Sigmoid colon (tissue), 7 donors: ENCODE results near the gene SLC30A4. TPM values are rescaled to one million over a fixed set of nuclear protein-coding genes. Genes with fewer than 3 reads are reported as not detected.
A peak's percentile ranks its signal among the peaks of the same experiment; 100 is the strongest.

ENCODE experiments used
- DNase-seq: peaks from one replicate; pipeline ENCODE4 v3.0.0-alpha.2; 2019
- H3K27ac ChIP-seq, 4 donors: fragments of 200-600 bp; sonication (generic); one replicate each; pipeline ENCODE4 v1.5.1; 2016 to 2019; ENCODE audit warnings: mild to moderate bottlenecking in 1 of 4
- H3K27me3 ChIP-seq, 3 donors: fragments of 200-600 bp; sonication (generic); one replicate each; pipeline ENCODE4 v1.5.1; 2019; ENCODE audit warnings: mild to moderate bottlenecking in 1 of 3
- H3K36me3 ChIP-seq, 4 donors: fragments of 200-600 bp; sonication (generic); one replicate each; pipeline ENCODE4 v1.5.1; 2016 to 2019
- H3K4me1 ChIP-seq, 4 donors: fragments of 200-600 bp; sonication (generic); one replicate each; pipeline ENCODE4 v1.5.1; 2017 to 2019
- H3K4me3 ChIP-seq, 4 donors: fragments of 200-600 bp; sonication (generic); one replicate each; pipeline ENCODE4 v1.5.1; 2017 to 2019; ENCODE audit warnings: mild to moderate bottlenecking in 2 of 4, moderate library complexity in 1 of 4
- H3K9me3 ChIP-seq, 4 donors: fragments of 200-600 bp in 3 of 4; sonication (generic) in 3 of 4; one replicate each; pipeline versions ENCODE4 v1.5.1 to v1.6.1; 2013 to 2019
- EP300 ChIP-seq, 4 donors: sonication (generic); formaldehyde crosslinking; IDR thresholded peaks; one replicate each; pipeline ENCODE4 v1.6.1; 2017; ENCODE audit warnings: antibody characterized with exemption in 4 of 4
- POLR2A ChIP-seq, 2 donors: fragments of 450-650 bp; IDR thresholded peaks; one replicate each; pipeline ENCODE4 v1.6.1; 2016; ENCODE audit warnings: antibody characterized with exemption in 2 of 2, mild to moderate bottlenecking in 2 of 2, moderate library complexity in 2 of 2
- POLR2AphosphoS5 ChIP-seq, 4 donors: sonication (generic); formaldehyde crosslinking; IDR thresholded peaks; one replicate each; pipeline ENCODE4 v1.6.1; 2017; ENCODE audit warnings: antibody characterized with exemption in 4 of 4
- WGBS, 2 donors: extraction: QIAGEN DNeasy Blood & Tissue Kit; methylation state at CpG; one replicate each; pipeline ENCODE4 v1.1.7; 2013; 5-methylcytosine and 5-hydroxymethylcytosine counted together
- intact Hi-C: fragments of 100-400 bp; cut with DNase I; formaldehyde crosslinking; loops from one replicate; pipeline ENCODE4 v1.15.1; 2023
- polyA plus RNA-seq, 3 donors: library from polyadenylated mRNA; stranded (reverse); fragments of 200-250 nt; gene quantifications; one replicate each; pipeline ENCODE4 v1.2.3, GENCODE V29; 2013
- total RNA-seq, 4 donors: library from RNA; depleted of rRNA; stranded (reverse); fragments of >200 nt; gene quantifications; one replicate each; pipeline ENCODE4 v1.1.0, GENCODE V29; 2016
- TF ChIP-seq, protein P1 (sequence below), 4 experiments: fragments of 450-650 bp in 3 of 4; fragments of 200-600 bp in 1 of 4; IDR thresholded peaks; one replicate each; pipeline ENCODE4 v1.5.1; 2016 to 2019; ENCODE audit warnings: antibody characterized with exemption in 4 of 4, mild to moderate bottlenecking in 3 of 4, moderate library complexity in 2 of 4
- donor health status: healthy with polysubstance abuse.
- donor health status: Bipolar disorder and iron deficiency.
- donor health status: healthy.

SLC30A4 gene
- total and polyA plus RNA-seq, 7 donors: 3.3 to 11.6 (median 9.2) TPM

DNA sequence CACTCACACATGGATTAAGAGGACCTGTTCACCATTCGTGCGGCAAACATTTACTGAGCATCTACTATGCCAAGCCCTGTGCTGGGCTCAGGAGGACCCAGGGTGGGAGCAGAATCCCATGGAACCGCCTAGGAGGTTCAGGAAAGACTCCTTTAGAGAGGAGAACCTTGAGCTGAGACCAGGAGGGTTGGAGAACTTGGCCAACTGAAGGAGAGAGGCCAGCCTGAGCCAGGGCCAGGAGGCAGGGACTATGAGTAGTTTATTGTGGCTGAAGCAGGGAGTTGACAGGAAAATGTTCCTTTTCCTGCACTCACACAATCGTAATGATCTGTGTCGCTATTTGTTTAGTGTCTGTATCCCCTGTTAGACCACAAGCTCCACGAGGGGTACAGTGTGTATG lies 71.3 kb downstream of the SLC30A4 start:
- H3K4me1 ChIP-seq: peaks cover 0 to 1% (median under 1%) of the 10 kb centered on the region in 4 donors
- intact Hi-C loops: no loop called here
- H3K36me3 ChIP-seq: no peaks in the 10 kb centered on the region
- no peaks in the 10 kb centered on the region for H3K9me3 ChIP-seq
- no peaks in the 10 kb centered on the region for H3K27me3 ChIP-seq
- TF ChIP-seq EP300 (IDR thresholded peaks at IDR 0.05): no peak
- no peak for TF ChIP-seq POLR2A (IDR thresholded peaks at IDR 0.05)
- TF ChIP-seq POLR2AphosphoS5 (IDR thresholded peaks at IDR 0.05): no peak
- TF ChIP-seq, protein P1, sequence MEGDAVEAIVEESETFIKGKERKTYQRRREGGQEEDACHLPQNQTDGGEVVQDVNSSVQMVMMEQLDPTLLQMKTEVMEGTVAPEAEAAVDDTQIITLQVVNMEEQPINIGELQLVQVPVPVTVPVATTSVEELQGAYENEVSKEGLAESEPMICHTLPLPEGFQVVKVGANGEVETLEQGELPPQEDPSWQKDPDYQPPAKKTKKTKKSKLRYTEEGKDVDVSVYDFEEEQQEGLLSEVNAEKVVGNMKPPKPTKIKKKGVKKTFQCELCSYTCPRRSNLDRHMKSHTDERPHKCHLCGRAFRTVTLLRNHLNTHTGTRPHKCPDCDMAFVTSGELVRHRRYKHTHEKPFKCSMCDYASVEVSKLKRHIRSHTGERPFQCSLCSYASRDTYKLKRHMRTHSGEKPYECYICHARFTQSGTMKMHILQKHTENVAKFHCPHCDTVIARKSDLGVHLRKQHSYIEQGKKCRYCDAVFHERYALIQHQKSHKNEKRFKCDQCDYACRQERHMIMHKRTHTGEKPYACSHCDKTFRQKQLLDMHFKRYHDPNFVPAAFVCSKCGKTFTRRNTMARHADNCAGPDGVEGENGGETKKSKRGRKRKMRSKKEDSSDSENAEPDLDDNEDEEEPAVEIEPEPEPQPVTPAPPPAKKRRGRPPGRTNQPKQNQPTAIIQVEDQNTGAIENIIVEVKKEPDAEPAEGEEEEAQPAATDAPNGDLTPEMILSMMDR (IDR thresholded peaks at IDR 0.05): no peak
- 27 to 72% methylated on average over 6 of the region's 6 CpGs for WGBS, 2 donors
- DNase-seq: no peak
- peak overlapping the region in 1 of 4 donors; percentile 4 for H3K27ac ChIP-seq
- no peak overlapping the region for H3K4me3 ChIP-seq

DNA sequence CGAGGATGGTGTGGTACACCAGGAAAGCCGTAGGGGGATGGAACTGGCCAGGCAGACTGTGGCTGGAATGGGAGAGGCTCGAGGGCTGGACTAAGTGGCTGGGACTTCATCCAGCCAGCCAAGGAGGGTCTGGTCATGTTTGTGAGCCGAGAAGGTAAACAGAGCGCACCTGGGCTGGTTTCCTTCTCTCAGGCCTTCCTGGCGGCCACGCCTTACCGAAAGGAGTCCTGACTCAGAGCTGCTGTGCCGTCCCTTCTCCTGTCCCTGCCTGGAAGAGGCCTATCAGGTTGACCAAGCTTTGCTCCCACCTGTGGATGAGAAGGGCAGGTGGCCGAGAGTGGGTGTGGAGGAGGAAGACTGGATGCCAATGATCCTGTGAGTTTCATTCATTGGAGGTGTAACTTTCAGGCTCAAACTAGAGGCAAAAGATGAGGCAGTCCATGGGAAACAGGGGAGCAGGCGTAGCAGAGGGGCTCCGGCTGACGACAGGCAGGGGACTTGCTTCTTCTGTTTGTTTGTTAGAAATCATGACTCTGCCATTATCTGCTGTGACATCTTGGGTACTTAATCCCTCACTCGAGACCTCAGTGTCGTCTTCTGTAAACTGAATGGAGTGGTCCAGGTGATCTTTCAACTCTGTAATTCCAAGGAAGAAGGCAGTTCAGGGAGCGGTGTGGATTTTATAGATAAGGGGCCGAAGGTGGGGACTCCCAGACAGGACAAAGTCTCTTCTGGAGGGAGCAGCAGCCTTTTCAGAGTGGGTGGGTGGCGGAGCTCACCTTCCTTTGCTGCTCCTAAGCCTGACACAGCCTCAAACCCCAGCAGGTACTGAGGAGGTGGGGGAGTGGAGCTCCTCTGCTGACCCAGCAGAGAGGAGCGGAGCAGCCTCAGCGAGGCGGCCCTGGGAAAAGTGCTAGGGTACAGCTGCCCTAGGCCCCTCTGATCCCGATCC lies 72.4 kb downstream of the SLC30A4 start:
- DNase-seq: no peak
- H3K27ac ChIP-seq: peak overlapping the region in 1 of 4 donors; percentile 4
- no peaks in the 10 kb centered on the region for H3K27me3 ChIP-seq
- H3K4me3 ChIP-seq: no peak overlapping the region
- WGBS, 2 donors: 15 to 70% methylated on average over 22 of the region's 22 CpGs
- H3K36me3 ChIP-seq: no peaks in the 10 kb centered on the region
- intact Hi-C loops: no loop called here
- no peaks in the 10 kb centered on the region for H3K4me1 ChIP-seq
- TF ChIP-seq POLR2AphosphoS5 (IDR thresholded peaks at IDR 0.05) (no peak), POLR2A (IDR thresholded peaks at IDR 0.05) (peak in 1 of 2 donors; percentile 35), EP300 (IDR thresholded peaks at IDR 0.05) (no peak)
- H3K9me3 ChIP-seq: no peaks in the 10 kb centered on the region

DNA sequence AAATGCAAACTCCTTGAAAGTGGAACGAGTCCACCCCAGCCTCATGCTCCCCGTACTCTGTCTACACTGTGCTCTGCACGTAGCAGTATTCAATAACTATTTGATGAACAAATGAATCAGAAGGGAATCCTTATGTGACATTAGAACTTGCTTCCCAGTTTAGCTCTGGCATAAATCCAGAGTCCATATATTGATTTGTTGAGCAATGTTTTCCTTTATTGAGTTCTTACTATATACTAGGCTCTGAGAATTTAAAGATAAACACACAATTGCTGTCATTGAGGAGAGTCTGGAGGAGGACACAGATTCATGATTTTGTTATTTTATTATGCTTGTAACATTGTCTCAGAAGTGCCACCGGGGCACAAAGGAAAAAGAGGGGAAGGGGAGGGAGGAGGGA lies 73.2 kb downstream of the SLC30A4 start:
- Histone ChIP-seq H3K27me3 (no peaks in the 10 kb centered on the region), H3K4me3 (no peak overlapping the region), H3K36me3 (no peaks in the 10 kb centered on the region), H3K27ac (no peak overlapping the region), H3K9me3 (no peaks in the 10 kb centered on the region), H3K4me1 (no peaks in the 10 kb centered on the region)
- no peak for TF ChIP-seq POLR2A (IDR thresholded peaks at IDR 0.05)
- TF ChIP-seq POLR2AphosphoS5 (IDR thresholded peaks at IDR 0.05): no peak
- no peak for TF ChIP-seq EP300 (IDR thresholded peaks at IDR 0.05)
- TF ChIP-seq, protein P1 (IDR thresholded peaks at IDR 0.05): no peak
- intact Hi-C loops: no loop called here
- WGBS, 2 donors: 19 to 64% methylated on average over 4 of the region's 4 CpGs
- no peak for DNase-seq

DNA sequence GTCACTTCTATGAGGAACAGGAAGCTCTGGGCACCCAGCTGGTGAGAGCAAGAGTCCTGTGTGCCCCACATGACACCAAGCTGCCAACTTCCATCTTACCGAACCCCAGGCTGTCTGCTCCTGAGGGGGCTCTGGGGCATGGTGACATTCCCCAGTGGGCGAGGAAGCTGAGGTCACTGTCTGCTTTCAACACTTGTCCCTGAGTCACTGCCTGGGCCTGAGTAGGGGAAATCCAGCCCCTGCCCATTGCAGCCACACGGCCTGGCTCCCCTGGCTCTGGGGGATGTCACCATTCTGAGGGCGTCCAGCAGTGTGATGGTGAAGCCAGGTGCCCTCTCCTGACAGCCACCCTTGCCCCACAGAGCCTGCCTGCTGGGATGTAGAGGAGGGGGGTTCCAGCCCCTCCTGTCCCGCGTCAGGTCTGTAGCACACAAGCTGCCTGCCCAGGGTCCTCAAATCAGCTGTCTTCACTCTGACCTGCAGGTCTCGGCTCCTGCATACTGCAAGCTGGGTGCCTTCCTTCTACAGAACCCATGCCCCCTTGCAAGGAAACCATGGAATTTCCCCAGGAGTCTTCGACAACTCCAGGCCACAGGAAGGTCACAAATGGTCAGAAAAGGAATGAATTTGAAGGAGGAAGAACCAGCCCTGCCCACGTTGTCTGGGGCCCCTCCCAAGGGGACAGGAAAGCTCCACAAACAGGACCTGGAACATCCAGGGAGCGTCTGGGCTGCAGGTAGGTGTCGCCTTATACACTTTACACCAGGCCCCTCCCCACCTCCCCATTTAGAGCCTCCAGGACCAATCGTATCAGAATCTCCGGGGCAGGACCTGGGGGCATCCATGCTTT lies 74.3 kb downstream of the SLC30A4 start:
- H3K36me3 ChIP-seq: no peaks in the 10 kb centered on the region
- H3K4me1 ChIP-seq: no peaks in the 10 kb centered on the region
- no peak overlapping the region for H3K27ac ChIP-seq
- TF ChIP-seq, protein P1 (IDR thresholded peaks at IDR 0.05): no peak
- TF ChIP-seq POLR2AphosphoS5 (IDR thresholded peaks at IDR 0.05) (no peak), POLR2A (IDR thresholded peaks at IDR 0.05) (no peak), EP300 (IDR thresholded peaks at IDR 0.05) (no peak)
- no peak overlapping the region for H3K4me3 ChIP-seq
- intact Hi-C loops: no loop called here
- no peaks in the 10 kb centered on the region for H3K27me3 ChIP-seq
- no peaks in the 10 kb centered on the region for H3K9me3 ChIP-seq
- 37 to 61% methylated on average over 13 of the region's 13 CpGs for WGBS, 2 donors
- no peak for DNase-seq

DNA sequence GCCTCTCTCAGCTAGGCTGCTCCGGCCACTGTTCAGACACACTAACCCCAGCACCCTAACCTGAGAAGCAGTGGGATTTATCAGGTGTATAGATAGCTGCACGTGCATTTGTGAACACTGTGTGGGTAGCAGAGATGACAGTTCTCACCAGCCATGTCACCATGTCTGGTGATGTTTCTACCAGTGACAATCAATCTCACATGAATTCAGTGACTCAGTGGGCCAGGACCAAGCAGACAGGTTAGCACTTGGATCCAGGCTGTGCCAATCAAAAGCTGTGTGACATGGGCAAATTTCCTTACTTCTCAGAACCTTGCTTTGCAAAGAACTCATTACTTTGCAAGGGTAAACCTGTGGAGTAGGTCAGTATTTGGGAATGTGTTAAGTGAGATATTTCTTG lies 78.9 kb downstream of the SLC30A4 start:
- intact Hi-C loops: no loop called here
- WGBS, 2 donors: 80 to 89% methylated on average over 2 of the region's 2 CpGs
- H3K4me3 ChIP-seq: no peak overlapping the region
- DNase-seq: no peak
- peaks cover 0 to 6% (median 0%) of the 10 kb centered on the region in 4 donors for H3K4me1 ChIP-seq
- H3K36me3 ChIP-seq: no peaks in the 10 kb centered on the region
- TF ChIP-seq, protein P1 (IDR thresholded peaks at IDR 0.05): no peak
- TF ChIP-seq POLR2AphosphoS5 (IDR thresholded peaks at IDR 0.05) (no peak), POLR2A (IDR thresholded peaks at IDR 0.05) (no peak)
- H3K27me3 ChIP-seq: no peaks in the 10 kb centered on the region
- H3K9me3 ChIP-seq: no peaks in the 10 kb centered on the region
- H3K27ac ChIP-seq: no peak overlapping the region
